Kidney epithelial cell (primary cell): Measurements from ENCODE around the gene RAC3. TPM values are rescaled to one million over a fixed set of nuclear protein-coding genes. Genes with fewer than 3 reads are reported as not detected.

Experiments used
- DNase-seq: peaks from one replicate; pipeline ENCODE4 v3.0.0-alpha.2; 2010; ENCODE audit warnings: low read depth
- H3K27me3 ChIP-seq: 2 replicates; pipeline ENCODE4 v1.6.0; 2011; ENCODE audit warnings: low read length; ENCODE audit not compliant: control insufficient read depth, insufficient read depth
- H3K36me3 ChIP-seq: 2 replicates; pipeline ENCODE4 v1.5.1; 2011; ENCODE audit warnings: low read length; ENCODE audit not compliant: control insufficient read depth, insufficient read depth
- H3K4me3 ChIP-seq: 2 replicates; pipeline ENCODE4 v1.5.1; 2011; ENCODE audit warnings: low read depth, mild to moderate bottlenecking, control low read depth, low read length
- total RNA-seq: library from RNA; depleted of rRNA; stranded (reverse); fragments of >200 nt; gene quantifications from 2 replicates; pipeline ENCODE4 v1.2.3, GENCODE V29; 2015
- TF ChIP-seq, protein P1 (sequence below): IDR thresholded peaks from 2 replicates; pipeline ENCODE4 v1.5.1; 2011; ENCODE audit warnings: mild to moderate bottlenecking, moderate library complexity, low read length, control low read depth, inconsistent platforms; ENCODE audit not compliant: insufficient read depth, poor library complexity, severe bottlenecking

RAC3 gene
- total RNA-seq, 1 donor from 2014 or later: 57.4 TPM

DNA sequence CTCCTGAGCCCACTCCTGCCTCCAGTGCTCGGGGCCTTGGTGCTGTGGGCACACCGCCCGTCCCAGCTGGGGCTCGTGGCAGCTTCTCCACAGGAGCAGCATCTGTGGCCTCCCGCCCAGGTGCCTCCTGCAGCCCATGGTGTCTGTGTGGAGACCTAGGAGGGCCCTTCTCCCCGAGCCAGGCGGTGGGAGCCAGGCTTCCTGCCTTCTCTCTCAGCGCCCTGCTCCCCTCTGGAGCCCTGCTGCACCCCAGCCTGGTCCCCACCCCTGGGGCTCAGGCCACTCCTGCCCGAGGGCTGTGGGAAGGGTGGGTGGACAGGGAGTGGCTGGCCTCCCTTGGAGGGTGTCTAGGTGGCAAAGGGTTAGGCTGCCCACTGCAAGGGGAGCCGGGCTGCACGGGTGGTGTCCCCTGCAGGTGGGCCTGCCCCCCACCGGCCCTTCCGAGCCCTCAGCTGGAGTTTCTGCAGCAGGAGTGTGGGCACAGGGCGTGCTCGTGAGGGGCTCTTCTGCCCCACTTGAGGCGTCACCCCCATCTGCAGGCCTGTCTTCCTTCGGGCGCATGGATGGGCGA is 19.8 kb upstream of the RAC3 start:
- H3K27me3 ChIP-seq: no peaks in the 10 kb centered on the region
- no peak overlapping the region for H3K4me3 ChIP-seq
- H3K36me3 ChIP-seq: no peaks in the 10 kb centered on the region
- no peak for DNase-seq
- TF ChIP-seq, protein P1, sequence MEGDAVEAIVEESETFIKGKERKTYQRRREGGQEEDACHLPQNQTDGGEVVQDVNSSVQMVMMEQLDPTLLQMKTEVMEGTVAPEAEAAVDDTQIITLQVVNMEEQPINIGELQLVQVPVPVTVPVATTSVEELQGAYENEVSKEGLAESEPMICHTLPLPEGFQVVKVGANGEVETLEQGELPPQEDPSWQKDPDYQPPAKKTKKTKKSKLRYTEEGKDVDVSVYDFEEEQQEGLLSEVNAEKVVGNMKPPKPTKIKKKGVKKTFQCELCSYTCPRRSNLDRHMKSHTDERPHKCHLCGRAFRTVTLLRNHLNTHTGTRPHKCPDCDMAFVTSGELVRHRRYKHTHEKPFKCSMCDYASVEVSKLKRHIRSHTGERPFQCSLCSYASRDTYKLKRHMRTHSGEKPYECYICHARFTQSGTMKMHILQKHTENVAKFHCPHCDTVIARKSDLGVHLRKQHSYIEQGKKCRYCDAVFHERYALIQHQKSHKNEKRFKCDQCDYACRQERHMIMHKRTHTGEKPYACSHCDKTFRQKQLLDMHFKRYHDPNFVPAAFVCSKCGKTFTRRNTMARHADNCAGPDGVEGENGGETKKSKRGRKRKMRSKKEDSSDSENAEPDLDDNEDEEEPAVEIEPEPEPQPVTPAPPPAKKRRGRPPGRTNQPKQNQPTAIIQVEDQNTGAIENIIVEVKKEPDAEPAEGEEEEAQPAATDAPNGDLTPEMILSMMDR: no peak

DNA sequence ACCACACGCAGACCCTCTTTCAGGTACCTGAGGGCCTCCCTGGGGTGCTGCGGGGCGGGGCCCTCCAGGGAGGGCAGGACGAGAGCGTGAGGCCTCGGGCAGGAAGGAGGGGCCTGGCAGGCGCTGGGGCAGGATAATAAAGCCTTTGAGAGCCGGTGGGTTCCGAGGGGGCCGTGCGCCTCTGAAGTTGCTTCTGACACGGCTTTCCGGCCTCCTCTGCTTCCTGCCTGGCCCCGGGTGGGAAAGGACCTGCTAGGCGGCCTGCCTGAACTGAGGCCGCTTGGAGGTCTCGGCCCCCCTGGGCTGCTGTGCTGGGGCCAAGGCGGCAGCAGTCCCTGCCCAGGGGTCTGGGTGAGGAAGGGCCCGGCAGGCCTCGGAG is 19.2 kb upstream of the RAC3 start:
- Histone ChIP-seq H3K27me3 (no peaks in the 10 kb centered on the region), H3K4me3 (no peak overlapping the region), H3K36me3 (no peaks in the 10 kb centered on the region)
- DNase-seq: no peak
- TF ChIP-seq, protein P1: no peak

DNA sequence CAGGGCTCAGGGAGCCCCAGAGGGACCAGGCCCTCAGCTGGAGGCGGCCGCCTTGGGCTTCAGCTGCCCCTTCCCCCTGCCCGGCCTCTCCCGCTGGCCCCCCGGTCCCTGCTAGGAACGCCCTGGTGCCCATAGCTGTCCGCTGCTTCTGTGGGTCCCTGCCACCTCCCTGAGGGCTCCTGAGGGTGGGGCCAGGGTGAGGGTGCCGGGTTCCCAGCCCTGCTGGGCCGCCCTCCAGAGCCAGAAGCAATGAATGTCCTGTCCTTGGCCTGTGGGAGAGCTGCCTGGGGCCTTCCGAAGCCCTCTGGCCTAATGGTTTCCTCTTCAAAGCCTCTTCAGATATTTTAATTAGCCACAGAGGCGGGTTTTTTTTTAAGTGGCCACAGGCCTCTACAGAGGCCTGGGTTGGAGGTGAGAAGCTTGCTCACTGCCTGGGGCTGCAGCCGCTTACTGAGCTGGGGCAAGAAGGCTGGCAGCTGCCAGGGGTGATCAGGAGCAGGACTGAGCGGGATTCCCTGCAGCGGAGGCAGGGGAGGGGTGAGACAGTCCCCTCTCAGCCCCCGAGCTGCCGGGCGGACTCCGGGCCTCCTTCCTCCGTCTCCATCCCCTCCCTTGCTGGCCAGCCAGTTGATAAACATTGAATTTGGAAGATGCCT is 18.7 kb upstream of the RAC3 start:
- Histone ChIP-seq H3K4me3 (no peak overlapping the region), H3K36me3 (no peaks in the 10 kb centered on the region), H3K27me3 (no peaks in the 10 kb centered on the region)
- DNase-seq: no peak
- TF ChIP-seq, protein P1: no peak

DNA sequence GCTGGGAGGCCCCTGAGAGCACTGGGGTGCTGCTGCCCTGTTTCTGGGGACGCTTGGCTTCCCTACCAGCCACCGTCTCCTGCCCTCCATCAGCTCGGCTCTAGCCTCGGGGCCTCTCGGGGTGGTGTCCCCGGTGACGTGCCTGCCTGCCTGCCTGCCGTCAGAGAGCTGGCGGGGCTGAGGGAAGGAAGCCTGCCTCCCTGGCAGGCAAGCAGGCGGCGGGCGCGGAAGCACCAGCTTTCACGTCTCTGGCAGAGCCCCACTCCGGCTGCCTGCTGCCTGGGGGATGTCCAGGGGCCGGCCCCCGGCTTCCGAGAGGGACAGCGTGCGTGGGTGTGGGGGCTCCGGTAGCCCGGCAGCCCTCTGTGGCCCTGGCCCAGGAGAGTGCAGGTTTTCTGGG is 18.1 kb upstream of the RAC3 start:
- no peak overlapping the region for H3K4me3 ChIP-seq
- TF ChIP-seq, protein P1: no peak
- peaks cover 3% of the 10 kb centered on the region for H3K36me3 ChIP-seq
- DNase-seq: no peak
- H3K27me3 ChIP-seq: no peaks in the 10 kb centered on the region

DNA sequence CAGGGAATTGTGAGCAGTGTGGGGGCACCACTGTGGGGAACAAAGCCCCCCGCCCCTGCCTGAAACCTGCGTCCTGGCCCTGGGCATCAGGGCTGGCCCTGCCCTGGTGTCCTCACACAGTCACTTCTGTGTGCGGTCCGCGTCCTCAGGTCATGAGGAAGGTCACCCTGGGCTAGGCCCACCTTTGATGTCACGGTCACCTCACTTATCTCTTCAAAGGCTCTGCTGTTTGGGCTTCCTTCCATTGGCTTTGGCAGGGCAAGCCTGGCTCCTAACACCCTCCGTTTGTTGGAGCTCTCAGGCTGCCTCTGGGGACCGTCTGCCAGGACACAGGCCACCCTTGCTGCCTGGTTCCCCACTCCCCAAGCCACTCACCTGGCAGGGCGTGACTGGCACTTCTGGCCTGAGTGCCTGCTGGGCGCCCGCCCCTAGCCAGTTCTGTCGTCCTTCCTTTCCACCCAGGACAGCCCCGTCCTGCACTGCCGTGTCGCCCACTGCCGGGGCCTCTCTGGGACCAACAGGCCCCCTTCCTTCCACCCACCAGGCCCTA is 17.6 kb upstream of the RAC3 start:
- Histone ChIP-seq H3K27me3 (no peaks in the 10 kb centered on the region), H3K4me3 (no peak overlapping the region), H3K36me3 (peaks cover 4% of the 10 kb centered on the region)
- TF ChIP-seq, protein P1: no peak
- no peak for DNase-seq
